Measurements from ENCODE around the gene ELMOD3.
"Not testable (repeated sequence)": the region's sequence is repeated elsewhere in the genome, so short reads cannot be mapped to it uniquely, and the experiment has no call there.

Gene ELMOD3

GRCh38 chr2:85377083-85377482 lies 22.5 kb downstream of the ELMOD3 start:
- DNase-seq, result no peak

DNA sequence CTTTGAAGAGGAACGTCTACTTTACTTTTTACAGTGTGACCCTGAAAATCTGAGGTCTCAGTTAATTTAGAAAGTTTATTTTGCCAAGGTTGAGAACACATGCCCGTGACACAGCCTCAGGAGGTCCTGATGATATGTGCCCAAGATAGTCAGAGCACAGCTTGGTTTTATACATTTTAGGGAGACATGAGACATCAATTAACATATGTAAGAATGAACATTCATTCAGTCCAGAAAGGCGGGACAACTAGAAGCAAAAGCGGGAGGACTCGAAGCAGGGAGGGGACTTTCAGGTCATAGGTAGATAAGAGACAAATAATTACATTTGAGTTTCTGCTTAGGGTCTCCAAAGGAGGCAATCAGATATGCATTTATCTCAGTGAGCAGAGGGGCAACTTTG lies 23.7 kb downstream of the ELMOD3 start:
- no peak for DNase-seq

DNA sequence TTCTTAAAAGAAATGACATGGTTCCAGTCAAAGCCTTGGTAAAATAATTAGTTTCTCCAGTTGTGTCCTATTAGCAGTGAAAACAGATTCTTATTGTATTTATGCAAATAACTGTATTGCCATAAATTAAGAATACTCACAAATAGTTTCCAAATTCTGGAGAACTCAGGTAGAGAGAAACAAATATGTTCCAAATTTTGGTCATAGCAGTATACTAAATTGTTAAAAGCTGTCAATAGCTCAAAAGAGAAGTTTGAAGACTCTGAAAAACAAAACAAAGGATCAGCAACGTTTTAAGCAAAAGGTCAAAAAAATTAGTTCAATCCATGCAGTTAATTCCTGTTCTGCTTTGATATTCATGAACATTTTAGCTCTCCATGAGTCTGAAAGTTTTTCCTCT lies 25.5 kb downstream of the ELMOD3 start:
- DNase-seq, result no peak

DNA sequence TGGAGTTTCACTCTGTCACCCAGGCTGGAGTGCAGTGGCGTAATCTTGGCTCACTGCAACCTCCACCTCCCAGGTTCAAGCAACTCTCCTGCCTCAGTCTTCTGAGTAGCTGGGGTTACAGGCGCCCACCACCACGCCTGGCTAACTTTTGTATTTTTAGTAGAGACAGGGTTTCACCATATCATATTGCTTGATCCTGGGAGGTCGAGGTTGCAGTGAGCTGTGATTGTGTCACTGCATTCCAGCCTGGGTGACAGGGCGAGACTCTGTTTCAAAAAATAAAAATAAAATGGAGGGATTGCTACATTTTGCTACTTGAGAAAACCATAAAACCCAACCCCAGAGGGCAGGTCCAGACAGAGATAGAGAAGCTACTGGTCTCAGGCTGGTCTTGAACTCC lies 28.6 kb downstream of the ELMOD3 start:
- not testable (repeated sequence) for DNase-seq

- no peak for DNase-seq
Measured at GRCh38 chr2:85383850-85384249, 29.3 kb downstream of the ELMOD3 start.

DNA sequence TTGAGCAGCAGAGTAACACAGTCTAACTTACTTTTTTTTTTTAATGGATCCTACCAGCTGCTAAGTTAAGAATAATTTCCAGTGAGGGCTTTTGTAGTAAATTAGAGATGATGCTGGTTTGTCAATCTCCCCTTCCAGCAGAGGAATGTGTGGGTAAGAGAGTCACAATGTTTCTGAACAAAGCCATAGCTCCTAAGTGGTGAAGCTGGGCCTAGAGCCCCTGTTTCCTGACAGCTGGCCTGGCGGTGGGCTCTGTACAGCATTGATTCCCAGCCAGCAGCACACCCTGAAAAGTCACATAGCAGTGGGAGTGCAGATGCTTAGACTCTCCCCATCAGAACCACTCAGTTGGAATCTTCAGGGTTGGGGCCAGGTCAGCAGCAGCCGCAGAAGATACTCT lies 31.2 kb downstream of the ELMOD3 start:
- no peak for DNase-seq

- DNase-seq, result no peak
Measured at GRCh38 chr2:85387754-85388153, 33.2 kb downstream of the ELMOD3 start.

DNA sequence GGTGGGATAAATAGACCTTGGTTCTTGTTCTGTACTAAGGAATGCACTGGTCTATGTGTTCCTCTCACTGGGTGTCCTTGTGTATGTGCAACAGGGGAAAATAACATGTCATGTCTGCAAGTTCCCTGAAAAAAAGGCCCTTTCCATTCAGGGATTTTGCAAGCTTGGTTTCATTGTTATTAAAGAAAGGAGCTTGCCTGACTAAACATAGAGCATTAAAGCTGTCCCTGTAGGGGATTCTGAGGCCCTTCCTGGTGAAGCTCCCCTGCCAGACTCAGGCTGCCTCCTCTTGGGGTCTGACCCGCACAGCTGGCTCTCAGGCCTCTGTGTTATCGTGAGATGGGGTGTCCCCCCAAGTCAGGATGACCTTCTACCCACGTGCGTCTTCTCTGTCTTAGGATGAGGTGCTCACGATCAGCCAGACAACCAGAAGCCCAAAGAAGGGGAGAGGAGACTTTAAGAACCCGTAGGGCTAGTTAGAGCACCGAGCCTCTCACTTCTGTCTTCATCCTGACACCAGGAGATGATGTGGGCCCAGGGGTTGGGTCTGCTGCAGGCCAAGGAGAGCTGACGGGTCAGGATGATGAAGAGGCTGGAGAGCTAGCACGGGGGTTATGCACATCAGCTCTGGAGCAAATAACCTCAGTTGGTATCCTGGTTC lies 34.4 kb downstream of the ELMOD3 start:
- DNase-seq, result no peak

- no peak for DNase-seq
Measured at GRCh38 chr2:85390941-85391669, 36.5 kb downstream of the ELMOD3 start.

GRCh38 chr2:85393836-85394235 lies 39.3 kb downstream of the ELMOD3 start:
- no peak for DNase-seq

- no peak for DNase-seq
Measured at GRCh38 chr2:85394261-85394681, 39.7 kb downstream of the ELMOD3 start.

DNA sequence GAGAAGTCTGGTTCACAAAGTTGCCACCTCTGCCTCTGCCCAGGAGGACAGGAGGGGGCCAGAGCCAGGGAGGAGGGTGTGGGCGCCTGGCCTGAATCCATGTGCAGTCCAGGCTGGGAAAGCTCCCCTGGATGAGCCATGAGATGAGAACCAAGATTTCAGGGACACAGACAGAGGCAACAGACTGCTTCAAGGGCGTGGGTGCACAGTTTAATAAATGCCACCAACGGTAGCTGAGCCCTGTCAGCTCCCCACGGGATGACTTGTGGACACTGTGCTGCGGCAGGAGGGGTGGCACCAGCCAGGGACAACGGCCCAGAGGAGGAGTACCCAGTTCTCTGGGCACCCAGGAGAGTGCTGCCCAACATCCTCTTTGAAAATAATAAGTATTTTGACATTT lies 40.4 kb downstream of the ELMOD3 start:
- DNase-seq, result no peak

GRCh38 chr2:85395912-85396475 lies 41.4 kb downstream of the ELMOD3 start:
- DNase-seq, result no peak

GRCh38 chr2:85396531-85397470 lies 42.2 kb downstream of the ELMOD3 start:
- DNase-seq, result no peak

- DNase-seq, result no peak
Measured at GRCh38 chr2:85397925-85398331, 43.4 kb downstream of the ELMOD3 start.

DNA sequence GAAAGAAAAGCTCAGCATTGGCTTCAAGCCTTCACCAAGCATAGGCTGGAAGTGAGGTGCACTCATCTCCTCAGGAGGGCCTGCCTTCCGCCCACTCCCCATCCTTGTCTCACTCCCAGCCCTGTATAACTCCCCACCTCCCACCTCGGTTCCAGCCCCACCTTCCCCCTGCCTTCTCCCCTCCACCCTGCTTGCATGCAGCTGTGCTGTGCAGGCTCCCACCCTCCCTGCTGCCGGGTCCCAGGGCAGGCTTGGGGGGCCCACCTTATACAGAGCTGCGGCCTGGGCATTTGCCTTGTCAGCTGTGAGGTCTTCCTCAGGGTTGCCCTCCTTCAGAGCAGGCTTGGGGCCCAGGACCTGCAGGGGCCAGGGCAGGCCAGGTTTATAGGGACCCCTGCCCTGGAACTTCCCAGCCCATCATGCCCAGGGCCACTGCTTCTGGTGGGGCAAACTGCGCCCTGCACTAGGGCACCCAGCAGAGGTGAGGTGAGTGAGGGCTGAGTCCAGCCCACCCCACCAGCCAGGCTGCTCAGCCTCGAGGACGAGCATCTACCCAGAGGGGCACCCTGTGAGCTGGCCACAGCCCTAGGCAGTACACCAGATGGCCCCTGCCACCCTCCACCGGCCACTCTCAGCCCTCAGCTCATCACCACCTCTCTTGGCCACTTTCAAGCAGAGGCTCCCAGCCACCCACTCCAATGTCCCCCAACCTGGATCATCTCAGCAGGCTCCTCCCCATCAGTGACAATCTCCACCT lies 44.0 kb downstream of the ELMOD3 start:
- no peak for DNase-seq

- no peak for DNase-seq
Measured at GRCh38 chr2:85399183-85399455, 44.5 kb downstream of the ELMOD3 start.

DNA sequence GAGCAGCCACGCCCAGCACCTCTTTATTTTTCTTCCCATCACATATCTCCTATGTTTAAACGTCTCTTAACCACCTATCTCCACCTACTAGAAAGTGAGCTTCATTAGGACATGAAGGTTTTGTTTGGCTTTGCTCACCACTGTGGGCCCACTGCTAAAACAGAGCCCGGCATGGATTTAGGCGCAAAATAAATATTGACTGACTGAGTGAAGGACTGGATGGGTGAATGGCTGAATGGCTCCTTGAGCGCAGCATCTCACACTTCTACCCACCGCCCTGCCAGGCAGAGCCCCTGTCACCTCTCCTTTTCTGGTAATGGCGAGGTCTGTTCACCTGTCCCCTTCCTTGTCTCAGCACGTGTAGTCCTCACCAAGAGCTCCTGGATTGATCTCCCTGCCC lies 45.5 kb downstream of the ELMOD3 start:
- DNase-seq, result no peak

DNA sequence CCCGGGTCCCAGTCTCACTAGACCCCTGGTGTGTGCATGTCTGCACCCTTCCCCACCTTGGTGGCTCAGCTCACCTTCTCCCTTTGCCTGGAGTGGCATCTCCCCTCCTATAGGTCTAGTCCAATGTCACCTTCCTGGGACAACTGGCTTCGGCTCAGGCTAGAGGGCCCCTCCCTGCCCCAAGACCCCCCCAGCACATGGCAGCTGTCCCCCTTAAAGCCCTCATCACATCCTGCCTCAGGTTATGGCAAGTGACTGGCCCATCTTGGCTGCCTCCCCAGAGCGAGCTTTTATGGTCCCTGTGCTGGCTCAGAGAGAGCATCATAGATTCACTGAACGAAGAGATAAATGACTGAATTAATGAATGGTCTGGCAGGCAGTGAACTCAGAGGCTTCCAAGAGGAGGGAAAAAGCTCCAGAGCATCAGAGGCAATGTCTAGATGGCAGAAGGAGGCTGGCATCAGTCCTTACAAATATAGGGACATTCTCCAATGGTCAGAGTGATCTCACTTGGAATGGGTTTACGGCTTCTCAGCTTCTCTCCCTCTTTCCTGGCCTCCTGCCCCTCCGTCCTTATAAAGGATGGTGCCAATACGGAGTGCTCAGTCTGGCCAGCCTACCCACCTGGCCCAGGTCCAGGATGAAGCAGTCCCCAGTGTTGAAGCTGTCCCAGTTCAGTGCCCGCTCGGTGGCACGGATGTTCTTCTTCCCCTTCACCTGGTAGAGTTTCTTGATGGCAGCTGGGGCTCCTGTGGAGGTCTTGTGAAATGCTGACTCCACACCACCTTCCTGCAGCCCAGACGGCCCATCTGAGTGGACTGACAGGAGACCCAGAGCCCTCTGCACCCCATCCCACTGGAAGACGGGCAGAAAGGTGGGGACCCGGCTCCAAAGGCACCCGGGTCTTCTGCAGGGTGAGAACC lies 46.2 kb downstream of the ELMOD3 start:
- no peak for DNase-seq

DNA sequence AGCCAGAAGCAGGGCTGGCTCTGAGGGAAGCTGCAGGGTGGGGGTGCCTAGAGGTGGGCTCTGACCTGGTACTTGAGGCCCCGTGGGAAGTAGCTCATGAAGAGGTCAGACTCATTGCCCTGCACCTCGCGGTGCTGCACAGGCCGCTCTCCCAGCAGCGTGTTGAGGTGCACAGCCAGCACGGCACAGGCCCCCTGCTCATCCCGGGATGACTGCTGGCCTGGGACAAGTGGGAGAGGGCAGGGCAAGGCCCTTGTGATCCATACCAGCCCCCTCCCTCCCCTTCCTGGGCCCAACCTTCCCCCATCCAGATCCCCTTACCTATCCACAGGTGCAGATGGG lies 46.9 kb downstream of the ELMOD3 start:
- no peak for DNase-seq

DNA sequence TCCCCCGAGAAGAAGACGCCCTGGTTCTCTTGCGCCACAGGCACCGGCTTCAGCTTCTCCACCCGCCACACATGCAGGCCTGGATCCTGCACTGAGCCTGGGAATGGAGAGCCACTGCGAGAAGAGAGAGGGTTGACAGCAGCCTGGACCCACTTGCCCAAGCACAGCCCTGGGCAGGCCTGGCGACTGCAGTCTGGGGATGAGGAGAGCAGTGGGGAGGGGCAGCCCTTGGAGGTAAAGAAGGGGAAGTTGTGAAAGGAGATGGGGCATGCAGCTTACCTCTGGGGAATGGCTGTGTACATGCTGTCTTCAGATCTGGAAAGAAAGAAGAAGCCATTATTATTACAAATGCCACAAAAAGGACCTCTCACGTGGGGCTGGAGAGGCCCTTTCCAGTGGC lies 47.3 kb downstream of the ELMOD3 start:
- no peak for DNase-seq

All from NCI-H774 (cell line).